Measurements from ENCODE around the gene THRB.

Gene THRB

GRCh38 chr3:24348348-24348747, 146.3 kb downstream of the THRB start:
- DNase-seq (ENCODE audit: low read depth) = no peak

GRCh38 chr3:24344784-24345439, 149.7 kb downstream of the THRB start:
- no peak for DNase-seq (ENCODE audit: low read depth)

GRCh38 chr3:24343084-24343783, 151.4 kb downstream of the THRB start:
- no peak for DNase-seq (ENCODE audit: low read depth)

- no peak for DNase-seq (ENCODE audit: low read depth)
These were observed 152.4 kb downstream of the THRB start for GRCh38 chr3:24342275-24342674.

- no peak for DNase-seq (ENCODE audit: low read depth)
These were observed 153.0 kb downstream of the THRB start for GRCh38 chr3:24341668-24342067.

- no peak for DNase-seq (ENCODE audit: low read depth)
These were observed 153.7 kb downstream of the THRB start for GRCh38 chr3:24340966-24341365.

GRCh38 chr3:24340161-24340560, 154.5 kb downstream of the THRB start:
- DNase-seq (ENCODE audit: low read depth) = no peak

GRCh38 chr3:24339266-24339825, 155.3 kb downstream of the THRB start:
- no peak for DNase-seq (ENCODE audit: low read depth)

GRCh38 chr3:24338409-24339130, 156.1 kb downstream of the THRB start:
- DNase-seq (ENCODE audit: low read depth) = no peak

GRCh38 chr3:24336101-24336500, 158.5 kb downstream of the THRB start:
- no peak for DNase-seq (ENCODE audit: low read depth)

GRCh38 chr3:24332092-24332491, 162.6 kb downstream of the THRB start:
- no peak for DNase-seq (ENCODE audit: low read depth)

- DNase-seq (ENCODE audit: low read depth) = no peak
These were observed 171.4 kb downstream of the THRB start for GRCh38 chr3:24323272-24323671.

GRCh38 chr3:24320601-24321000, 174.0 kb downstream of the THRB start:
- no peak for DNase-seq (ENCODE audit: low read depth)

- no peak for DNase-seq (ENCODE audit: low read depth)
These were observed 175.9 kb downstream of the THRB start for GRCh38 chr3:24318677-24319287.

- no peak for DNase-seq (ENCODE audit: low read depth)
These were observed 177.7 kb downstream of the THRB start for GRCh38 chr3:24316887-24317383.

GRCh38 chr3:24315971-24316370, 178.7 kb downstream of the THRB start:
- no peak for DNase-seq (ENCODE audit: low read depth)

GRCh38 chr3:24315356-24315755, 179.3 kb downstream of the THRB start:
- no peak for DNase-seq (ENCODE audit: low read depth)

- no peak for DNase-seq (ENCODE audit: low read depth)
These were observed 182.8 kb downstream of the THRB start for GRCh38 chr3:24311881-24312280.

GRCh38 chr3:24310887-24311286, 183.8 kb downstream of the THRB start:
- DNase-seq (ENCODE audit: low read depth) = no peak

- DNase-seq (ENCODE audit: low read depth) = no peak
These were observed 188.1 kb downstream of the THRB start for GRCh38 chr3:24306518-24306917.

- DNase-seq (ENCODE audit: low read depth) = peak; percentile 24
These were observed 188.7 kb downstream of the THRB start for GRCh38 chr3:24305795-24306467.
